Measurements from ENCODE around the gene CDHR5.
A peak's percentile ranks its signal among the peaks of the same experiment; 100 is the strongest.

CDHR5 gene

DNA sequence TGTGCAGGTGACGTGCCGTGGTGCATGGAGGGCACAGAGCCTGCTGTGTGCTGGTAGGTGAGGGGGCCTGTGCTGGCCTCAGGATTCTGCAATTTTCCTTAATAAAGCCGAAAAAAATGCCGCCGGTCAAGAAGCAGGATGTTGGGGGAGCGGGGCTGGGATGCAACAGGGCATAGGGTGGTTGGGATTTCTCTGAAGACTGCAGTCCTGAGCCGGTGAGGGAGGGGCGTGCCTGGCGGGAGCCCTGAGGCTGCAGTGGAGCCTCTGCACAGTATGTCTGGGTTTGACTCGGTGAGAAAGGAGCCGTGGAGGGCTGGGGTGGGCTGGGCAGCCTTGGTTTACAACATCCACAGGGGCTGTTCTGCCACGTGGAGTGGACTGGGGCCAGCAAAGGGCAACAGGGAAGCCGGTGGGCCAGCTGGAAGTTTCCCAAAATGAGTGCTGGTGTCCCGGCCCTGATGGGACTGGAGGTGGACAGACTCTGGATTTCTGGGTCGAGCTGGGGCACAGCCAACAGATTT, 1.3 kb downstream of the CDHR5 start:
- DNase-seq (ENCODE audit: low spot score) = no peak

DNA sequence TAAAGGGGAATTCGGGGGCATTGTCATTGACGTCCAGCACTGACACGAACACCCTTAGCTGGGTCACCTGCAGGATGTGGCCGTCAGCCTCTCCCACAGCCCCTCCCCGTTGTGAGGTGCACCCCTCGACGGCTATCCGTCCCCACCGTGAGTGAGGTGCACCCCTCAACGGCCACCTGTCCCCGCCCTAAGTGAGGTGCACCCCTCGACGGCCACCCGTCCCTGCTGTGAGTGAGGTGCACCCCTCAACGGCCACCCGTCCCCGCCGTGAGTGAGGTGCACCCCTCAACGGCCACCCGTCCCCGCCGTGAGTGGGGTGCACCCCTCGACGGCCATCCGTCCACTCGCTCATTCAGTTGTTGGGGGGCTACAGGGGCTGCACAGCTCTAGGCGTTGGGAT, 2.9 kb downstream of the CDHR5 start:
- no peak for DNase-seq (ENCODE audit: low spot score)

DNA sequence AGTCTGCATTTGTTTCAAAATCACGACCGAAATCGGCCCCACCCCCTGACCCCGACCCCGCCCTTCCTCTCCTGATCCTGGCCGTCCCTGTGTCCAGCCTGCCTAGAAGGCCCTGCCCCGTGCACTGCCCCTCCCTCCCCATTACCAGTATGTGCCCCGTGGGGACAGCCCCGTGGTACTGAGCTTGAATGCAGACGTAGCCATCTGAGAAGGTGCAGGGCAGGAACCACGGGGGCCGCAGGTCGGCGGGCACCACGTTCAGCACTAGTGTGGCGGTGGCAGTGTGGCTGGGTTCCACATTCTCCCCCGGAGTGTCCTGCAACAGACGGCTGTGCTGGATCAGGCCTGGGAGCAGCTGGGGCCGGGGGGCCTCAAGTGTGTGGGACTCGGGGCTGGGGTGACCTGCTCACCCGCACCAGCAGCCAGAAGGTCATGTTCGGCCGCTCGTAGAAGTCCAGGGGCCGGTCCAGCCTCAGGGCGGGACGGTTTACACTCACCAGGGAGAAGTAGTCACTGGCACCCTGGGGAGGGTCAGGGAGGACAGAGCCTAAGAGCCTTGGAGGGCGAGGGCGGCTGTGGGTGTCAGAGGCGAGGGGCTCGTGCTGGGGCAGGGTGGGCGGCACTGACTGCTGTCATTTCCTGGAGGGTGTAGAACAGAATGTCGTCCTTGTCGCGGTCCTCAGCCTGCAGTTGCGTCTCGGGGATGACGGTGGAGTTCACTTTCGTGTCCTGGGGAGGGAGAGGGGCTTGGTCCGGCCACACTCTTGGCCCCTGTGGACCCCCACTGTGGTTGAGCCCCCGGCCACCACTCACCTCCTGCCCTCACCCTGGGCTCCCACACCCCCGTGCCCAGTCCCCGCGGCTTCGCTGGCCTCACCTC, 3.6 kb downstream of the CDHR5 start:
- no peak for DNase-seq (ENCODE audit: low spot score)

DNA sequence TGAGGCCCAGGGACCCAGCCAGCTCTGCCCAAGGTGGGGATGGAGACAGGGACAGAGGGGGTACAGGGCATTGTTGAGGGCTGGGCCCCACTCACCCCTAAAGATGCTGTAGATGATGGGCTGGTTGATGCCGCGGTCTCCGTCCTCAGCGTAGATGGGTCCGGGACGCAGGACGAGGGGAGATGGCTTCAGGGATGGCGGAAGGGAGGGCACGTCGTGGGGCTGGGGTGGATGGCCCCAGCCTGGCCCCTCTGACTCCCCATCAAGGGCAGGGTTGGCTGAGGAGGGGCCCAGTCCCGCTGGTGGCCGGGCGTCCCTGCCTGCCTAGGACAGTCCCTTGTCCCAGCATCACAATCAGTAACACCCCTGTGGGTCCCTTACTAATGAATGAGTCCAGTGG, 4.6 kb downstream of the CDHR5 start:
- DNase-seq (ENCODE audit: low spot score) = no peak

DNA sequence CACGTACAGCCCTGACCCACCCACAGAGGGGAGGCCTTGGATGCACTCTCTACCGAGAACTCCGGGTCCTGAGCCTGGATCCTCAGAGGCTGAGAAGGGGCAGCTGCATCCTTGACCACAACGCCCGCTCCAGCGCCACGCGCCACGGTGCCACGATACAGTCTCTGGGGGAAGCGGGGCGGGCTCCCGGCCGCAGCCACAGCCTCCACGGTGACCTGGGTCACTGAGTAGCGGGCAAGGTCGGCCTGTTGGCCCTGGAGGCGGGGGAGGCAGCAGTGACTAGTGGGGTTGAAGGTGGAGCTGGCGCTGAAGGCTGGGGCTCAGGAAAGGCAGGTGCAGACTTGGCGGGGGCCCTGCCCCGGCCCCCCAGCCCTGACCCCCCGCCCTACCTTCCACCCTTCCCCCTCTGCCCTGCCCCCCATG, 5.1 kb downstream of the CDHR5 start:
- DNase-seq (ENCODE audit: low spot score) = no peak

DNA sequence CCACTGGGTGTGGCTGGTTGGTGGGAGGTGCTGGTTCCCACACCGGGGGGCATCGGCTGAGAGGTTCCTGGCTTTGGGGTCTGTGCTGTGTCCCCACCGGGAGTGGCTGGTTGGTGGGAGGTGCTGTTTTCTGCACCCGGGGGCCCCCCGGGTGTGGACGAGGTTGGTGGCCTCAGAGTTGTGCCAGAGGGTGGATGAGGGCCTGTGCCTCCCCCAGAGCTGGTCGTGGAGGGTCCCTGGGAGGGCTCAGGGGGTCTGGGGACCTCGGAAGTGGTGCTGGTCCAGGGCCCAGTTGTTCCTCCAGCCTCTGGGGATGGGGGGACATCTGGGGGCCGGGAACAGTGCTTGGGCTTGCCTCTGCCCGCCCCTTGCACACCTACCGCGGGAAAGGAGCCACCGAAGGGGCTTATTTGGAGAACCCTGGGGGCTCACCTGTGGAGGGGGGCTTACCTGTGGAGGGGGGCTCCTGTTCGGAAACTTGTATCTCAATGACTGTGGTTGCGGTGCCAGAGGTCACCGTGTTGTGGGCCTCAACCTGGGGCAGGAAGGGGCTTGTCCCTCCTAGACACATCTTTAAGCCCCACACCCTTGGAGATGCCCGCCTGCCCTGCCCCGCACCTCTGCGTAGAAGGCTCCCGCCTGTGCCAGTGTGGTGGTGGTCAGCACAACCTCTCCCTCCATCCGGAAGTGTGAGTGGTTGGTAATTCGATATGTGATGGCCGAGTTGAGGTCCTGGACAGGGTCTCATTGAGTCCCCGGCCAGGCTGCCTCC, 5.7 kb downstream of the CDHR5 start:
- DNase-seq (ENCODE audit: low spot score) = no peak

DNA sequence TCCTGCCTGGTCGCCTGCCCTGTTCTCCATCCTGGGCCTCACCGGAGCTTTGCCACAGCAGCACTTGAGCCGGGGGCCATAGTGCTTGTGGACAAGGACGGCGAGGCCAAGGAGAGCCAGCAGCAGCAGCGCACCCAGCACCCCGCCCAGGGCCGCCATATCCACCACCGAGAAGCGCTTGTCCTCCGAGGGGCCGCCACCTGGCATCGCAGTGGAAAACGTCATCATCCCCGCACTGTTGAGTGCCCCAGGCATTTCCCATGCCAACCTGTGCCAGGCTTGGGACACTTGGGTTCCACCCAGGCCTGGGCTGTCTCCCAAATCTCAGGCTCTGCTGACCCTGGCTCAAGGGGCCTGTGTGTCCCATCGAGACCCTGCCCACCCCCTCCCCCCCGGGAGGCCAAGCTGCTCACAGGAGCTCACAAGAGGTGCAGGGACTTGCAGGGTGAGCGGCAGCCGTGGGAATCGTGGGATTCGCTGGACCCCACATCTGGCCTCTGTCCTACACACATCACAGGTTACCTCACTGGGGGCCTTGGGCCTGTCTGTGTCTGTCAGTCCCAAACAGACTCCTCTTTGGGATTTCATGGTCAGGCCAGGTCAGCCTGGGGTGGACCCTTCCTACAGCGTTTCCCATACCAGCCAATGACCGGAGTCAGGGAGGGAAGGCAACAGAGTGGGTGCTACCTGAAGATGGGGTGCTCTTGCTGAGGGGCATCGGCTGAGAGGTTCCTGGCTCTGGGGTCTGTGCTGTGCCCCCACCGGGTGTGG, 6.7 kb downstream of the CDHR5 start:
- no peak for DNase-seq (ENCODE audit: low spot score)

DNA sequence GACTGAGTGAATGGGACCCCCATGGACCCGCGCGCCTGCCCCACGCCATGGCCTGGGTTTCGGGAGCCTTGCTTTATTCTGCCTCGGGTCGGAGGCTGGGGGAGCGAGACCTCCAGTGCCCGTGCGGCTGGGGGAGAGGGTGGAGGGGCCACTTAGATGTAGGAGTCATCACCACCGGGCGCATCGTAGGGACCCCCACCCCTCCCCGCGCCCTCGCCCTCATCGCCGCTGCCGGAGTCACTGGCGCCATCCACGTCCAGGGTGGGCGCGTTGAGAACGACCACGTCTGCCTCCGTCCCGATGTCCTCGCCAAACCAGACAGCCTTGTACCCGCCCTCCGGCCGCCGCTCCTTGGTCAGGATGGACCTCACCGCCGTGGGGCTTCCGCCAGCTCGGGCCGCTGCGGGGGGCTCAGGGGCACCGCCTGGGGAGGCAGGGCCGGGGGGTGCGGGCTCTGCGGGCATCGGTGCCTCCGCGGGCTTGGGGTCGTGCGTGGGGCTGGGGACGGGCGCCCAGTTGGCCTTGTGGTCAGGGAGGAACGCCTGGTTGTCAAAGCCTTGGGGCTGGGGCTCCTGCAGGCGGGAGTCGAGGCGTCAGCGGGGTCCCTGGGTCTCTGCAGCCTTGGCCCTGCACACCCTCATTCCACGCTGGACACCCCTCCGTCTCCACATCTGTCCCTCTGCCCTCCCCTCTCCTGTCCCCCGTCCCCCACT, 7.4 kb downstream of the CDHR5 start:
- DNase-seq (ENCODE audit: low spot score) = no peak

DNA sequence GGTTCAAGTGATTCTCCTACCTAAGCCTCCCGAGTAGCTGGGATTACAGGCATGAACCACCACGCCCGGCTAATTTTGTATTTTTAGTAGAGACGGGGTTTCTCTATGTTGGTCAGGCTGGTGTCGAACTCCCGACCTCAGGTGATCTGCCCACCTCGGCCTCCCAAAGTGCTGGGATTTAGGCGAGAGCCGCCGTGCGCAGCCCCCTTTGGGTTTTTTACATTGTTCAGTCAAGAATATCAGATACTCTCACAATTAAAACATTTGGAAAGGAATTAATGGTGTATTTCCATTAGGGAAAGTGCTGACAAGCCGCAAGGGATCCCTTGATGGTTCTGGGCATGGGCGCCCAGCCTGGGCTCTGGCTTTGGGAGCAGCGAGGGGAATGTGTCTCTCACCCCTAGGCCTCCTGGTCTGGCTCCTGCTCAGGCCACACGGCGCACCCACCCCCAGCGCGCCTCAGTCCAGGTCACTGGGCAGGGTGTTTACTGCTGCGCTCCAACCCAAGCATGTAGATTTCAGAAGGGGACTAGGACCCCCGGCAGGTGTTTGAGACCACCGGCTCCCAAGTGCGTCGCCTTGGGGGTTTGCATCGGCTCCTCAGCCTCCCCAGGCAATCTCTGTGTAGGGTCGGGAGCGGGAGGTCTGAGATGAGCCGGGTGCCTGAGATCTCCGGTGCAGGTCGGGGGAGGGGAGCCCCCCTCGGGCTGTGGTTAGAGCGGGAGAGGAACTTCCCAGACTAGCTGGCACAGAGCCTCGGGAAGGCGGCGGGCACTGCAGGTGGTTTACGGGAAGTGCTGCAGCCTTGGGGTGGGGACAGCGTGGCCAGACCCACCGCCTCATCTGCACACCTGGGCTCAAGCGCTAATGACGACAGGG, 8.2 kb downstream of the CDHR5 start:
- no peak for DNase-seq (ENCODE audit: low spot score)

DNA sequence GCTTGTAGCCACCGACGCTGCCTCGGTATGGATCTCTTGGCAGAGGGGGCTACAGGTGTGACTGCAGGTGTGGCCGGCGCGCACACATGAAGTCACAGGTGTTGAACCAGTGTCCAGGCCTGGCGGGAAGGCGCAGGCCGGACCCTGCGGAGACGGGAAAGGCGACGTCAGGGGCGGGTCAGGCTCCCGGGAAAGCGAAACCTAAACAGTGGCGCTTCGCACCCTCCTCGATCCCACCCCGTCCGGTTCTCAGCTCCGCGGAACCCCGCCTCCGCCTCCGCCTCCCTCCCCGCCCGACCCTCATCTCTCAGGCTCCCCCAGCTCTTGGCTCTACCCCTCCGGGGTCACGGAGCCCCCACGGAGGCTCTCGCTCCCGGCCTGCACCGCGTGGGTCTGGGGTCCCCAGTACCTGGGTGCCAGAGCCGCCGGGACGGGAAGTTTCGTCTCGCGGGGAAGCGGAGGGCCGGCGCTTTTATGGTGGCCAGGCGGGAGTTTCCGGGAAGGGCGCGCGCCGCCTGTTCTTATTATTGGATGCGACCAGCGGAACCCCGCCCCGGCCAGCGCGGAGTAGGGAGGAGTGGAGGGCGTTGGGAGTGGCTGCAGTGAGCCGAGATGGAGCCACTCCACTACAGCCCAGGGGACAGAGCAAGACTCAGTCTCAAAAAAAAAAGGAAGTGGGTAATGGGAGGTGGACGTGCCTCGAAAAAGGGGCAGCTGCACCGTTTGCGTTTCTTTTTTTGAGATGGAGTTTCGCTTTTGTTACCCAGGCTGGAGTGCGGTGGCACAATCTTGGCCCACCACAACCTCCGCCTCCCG, 9.0 kb downstream of the CDHR5 start, which contains the start of gene IRF7:
Gene IRF7 (minus strand): TSS at position 447 of the 816 bp plus-strand sequence. CDS start 586 bp downstream, outside the sequence.
- DNase-seq (ENCODE audit: low spot score) = peak; percentile 96

DNA sequence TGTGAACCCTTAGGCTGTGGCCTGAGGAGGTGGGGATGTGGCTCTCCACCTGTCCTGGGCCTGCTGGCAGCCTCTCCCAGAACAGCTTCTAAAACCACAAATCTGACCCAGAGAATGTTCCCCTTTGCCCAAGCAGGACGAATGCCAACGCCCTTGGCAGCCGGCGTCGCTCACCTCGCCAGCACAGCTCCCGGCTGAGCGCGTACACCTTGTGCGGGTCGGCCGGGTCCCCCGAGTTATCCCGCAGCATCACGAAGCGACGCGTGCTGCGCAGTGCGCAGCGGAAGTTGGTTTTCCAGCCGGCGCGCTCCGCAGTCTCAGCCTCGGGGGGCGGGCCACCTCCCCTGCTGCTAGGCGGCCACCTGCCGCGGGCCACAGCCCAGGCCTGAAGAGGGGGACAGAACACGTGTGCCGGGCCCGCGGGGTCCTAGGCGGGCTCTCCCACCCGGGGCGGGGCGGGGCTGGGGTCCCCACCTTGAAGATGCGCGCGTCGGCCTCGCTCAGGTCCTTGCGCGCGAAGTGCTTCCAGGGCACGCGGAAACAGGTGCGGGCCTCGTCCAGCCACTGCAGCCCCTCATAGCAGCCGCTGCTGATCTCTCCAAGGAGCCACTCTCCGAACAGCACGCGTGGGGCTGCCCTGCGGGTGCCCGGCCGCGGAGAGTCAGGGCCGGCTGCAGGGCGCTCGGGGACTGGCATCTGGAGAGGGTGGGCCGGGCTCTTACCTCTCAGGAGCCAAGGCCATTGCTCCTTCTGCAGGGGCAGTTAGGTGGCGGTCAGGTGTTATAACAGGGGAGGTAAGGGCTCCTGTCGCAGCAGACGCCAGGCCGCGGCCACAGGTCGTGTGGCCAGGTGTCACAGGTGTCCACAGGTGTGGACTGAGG, 9.9 kb downstream of the CDHR5 start:
- no peak for DNase-seq (ENCODE audit: low spot score)

DNA sequence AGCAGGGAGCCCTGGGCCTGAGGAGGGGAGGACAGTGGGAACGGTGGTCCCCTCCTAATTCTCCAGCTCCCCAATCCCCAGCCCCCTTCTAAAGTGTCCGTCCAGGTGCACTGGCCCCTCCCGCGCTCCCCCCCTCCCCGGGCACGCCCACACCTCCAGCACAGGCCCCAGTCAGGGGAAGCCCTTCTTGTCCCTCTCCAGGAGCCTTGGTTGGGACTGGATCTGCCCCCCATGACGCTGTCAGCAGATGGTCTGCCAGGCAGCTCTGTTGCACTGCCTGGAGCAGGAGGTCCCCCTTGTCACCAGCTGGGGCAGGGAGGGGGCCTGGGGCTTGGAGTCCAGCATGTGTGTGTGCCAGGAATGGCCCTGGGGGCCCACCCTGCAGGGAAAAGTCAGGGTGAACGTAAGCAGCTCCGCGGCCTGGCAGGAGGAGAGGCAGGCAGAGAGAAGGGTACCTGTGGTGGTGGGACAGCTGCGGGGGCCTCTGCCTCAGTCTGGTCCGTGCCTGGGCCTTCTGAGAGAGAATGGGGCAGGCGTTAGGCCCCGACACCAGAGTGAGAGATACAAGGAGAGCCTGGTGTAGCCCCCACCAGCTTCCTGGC, 10.6 kb downstream of the CDHR5 start:
- DNase-seq (ENCODE audit: low spot score) = no peak

DNA sequence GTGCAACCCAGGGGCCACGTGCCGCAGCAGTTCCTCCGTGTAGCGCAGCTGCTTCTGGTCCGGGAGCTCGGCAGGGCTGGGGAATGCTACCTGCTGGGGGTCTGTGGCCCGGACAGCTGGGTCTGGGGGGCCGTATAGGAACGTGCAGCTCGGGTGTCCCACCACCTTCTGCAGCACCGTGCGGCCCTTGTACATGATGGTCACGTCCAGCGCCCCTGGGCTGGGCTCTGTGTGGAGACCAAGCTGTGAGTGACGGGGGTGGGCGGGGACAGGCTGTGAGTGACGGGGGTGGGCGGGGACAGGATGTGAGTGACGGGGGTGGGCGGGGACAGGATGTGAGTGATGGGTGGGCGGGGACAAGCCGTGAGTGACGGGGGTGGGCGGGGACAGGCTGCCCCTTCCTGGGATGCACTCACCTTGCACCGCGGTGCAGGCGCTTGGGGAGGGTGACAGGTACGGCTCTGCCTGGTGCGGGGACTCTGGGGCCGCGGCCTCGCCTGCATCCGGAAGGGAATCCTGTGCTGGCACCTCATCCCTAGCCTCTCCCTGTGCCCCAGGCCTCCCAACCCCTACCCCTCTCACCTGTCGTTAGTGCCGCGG, 11.3 kb downstream of the CDHR5 start:
- no peak for DNase-seq (ENCODE audit: low spot score)

DNA sequence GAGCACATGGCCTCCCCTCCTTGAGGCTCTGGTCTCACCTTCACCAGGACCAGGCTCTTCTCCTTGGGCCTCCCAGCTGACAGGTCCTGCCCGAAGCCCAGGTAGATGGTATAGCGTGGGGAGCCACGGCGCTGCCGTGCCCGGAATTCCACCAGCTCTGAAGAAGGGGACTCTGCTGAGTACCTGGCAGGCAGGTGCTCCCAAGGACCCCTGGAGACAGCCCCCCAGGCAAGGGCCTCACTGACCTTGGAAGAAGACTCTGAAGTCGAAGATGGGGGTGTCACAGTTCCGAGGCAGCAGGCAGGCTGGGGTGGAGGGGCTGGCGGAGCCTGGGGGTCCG, 11.8 kb downstream of the CDHR5 start:
- no peak for DNase-seq (ENCODE audit: low spot score)

DNA sequence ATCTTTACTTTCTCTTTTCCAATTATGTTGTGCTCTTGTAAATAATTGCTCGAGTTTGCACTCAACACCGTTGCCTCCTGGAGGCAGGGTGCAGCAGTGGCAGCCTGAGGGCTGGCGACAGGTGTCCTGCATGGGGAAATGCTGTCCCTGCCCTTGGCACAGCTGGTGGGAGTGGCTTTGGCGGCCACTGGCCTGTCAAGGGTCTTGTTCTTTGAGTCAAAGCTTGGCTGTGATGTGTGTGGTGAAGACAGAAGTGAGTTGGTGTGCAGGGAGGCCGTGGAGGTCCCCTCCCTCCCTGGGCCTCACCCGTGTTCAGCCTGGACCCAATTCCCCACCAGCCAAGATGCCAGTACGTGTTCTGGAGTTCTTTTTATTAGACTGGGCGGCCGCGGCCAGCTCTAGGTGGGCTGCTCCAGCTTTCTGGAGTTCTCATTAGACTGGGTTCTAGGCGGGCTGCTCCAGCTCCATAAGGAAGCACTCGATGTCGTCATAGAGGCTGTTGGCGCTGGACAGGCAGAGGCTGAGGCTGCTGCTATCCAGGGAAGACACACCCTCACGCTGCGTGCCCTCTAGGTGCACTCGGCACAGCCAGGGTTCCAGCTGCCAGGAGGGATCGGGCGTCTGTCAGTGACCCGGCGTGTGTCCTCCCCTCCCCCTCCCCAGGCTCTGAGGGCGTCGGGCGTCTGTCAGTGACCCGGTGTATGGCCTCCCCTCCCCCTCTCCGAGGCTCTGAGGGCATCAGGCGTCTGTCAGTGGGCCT, 12.4 kb downstream of the CDHR5 start:
- DNase-seq (ENCODE audit: low spot score) = peak; percentile 42

DNA sequence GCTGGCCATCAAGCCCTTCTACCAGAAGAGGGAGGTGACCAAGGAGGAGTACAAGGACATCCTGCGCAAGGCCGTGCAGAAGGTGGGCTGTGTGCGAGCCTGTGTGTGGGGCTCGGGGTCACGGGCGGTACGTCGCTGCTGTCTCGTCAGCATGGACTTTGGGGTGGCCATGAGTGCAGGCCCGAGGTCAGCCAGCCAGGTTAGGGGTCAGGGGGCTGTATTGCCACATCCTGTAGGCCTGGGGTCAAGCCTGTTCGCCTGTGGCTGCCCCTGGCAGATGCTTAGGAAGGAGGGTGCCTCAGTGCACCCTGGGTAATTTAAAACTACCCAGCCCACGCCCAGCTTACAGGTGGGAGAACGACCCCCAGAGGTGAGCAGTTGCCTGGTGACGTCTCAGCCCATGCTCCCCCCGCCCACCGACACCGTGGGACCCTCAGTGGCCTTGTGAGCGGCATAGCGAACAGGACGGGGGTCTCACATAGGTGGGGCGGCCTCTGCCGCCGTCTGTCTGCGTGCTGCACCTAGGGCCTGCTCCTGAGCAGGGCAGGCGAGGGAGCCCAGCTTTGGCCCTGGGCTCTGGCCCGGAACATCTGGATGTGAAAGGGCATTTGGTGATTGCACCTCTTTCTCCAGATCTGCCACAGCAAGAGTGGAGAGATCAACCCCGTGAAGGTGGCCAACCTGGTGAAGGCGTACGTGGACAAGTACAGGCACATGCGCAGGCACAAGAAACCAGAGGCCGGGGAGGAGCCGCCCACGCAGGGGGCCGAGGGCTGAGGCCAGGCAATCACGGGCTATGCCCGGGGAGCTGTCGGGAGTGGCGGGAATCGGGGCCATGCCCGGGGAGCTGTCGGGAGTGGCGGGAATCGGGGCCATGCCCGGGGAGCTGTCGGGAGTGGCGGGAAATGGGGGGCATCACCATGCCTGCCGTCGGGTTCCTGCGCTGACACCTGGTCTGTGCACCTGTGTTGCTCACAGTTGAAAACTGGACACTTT, 13.5 kb downstream of the CDHR5 start:
- DNase-seq (ENCODE audit: low spot score) = no peak

Measured in AG20443 (cell line).